KOPT-K1 (cell line): ENCODE results near the gene CSTPP1.
"Not testable (repeated sequence)": the region's sequence is repeated elsewhere in the genome, so short reads cannot be mapped to it uniquely, and the experiment has no call there.

Experiments used
- H3K27ac ChIP-seq: fragments of 200-600 bp; sonication (generic); 2 replicates; pipeline ENCODE4 v1.5.1; 2016; ENCODE audit warnings: antibody characterized with exemption, mild to moderate bottlenecking, low read depth, low read length; ENCODE audit not compliant: poor library complexity, severe bottlenecking
- H3K36me3 ChIP-seq: fragments of 200-600 bp; sonication (generic); 2 replicates; pipeline ENCODE4 v1.5.1; 2017; ENCODE audit warnings: antibody characterized with exemption, mild to moderate bottlenecking, low read length, moderate library complexity; ENCODE audit not compliant: insufficient read depth
- H3K9me3 ChIP-seq: fragments of 200-600 bp; sonication (generic); 2 replicates; pipeline ENCODE4 v1.5.1; 2017; ENCODE audit warnings: antibody characterized with exemption, low read length, mild to moderate bottlenecking; ENCODE audit not compliant: insufficient read depth, poor library complexity, severe bottlenecking

The CSTPP1 gene

DNA sequence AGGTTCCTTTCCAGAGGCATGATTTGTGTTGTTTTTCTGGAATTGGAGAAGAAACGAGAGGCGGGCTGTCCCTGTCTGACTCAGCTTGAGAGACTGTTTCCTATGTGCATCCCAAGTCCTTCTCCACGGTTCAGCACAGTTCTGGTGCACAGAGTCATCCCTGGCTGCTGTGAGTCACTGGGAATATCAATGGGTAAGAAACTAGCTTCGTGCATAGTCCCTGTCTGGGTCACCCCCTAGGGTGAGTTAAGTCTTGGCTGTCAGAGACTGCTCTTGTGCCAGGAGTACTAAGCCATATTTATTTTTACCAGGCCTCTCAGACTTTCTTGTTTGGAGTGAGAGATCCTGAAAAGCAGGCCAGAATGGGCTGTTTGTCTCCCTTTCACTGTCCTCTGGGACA is 15.8 kb upstream of the CSTPP1 start:
- Histone ChIP-seq H3K9me3 (no peaks in the 10 kb centered on the region), H3K36me3 (no peaks in the 10 kb centered on the region), H3K27ac (no peak overlapping the region)

DNA sequence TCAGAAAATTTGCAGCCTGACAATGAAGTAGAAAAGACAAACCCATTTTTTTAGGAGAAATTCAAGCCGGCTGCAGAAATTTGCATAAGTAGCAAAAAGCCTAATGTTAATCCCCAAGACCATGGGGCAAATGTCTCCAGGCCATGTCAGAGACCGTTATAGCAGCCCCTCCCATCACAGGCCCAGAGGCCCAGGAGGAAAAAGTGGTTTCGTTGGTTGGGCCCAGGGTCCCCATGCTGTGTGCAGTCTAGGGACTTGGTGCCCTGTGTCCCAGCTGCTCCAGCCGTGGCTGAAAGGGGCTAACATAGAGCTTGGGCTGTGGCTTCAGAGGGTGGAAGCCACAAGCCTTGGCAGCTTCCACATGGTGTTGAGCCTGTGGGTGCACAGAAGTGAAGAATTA is 8.6 kb upstream of the CSTPP1 start:
- H3K36me3 ChIP-seq, H3K27ac ChIP-seq: not testable (repeated sequence)
- peaks cover 12% of the 10 kb centered on the region for H3K9me3 ChIP-seq

DNA sequence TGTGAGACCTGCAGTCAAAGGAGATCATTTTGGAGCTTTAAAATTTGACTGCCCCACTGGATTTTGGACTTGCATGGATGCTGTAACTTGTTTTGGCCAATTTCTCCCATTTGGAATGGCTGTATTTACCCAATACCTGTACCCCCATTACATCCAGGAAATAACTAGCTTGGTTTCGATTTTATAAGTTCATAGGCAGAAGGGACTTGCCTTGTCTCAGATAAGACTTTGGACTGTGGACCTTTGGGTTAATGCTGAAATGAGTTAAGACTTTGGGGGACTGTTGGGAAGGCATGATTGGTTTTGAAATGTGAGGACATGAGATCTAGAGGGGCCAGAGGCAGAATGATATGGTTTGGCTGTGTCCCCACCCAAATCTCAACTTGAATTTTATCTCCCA is 7.9 kb upstream of the CSTPP1 start:
- not testable (repeated sequence) for H3K36me3 ChIP-seq, H3K27ac ChIP-seq
- H3K9me3 ChIP-seq, result peaks cover 12% of the 10 kb centered on the region

DNA sequence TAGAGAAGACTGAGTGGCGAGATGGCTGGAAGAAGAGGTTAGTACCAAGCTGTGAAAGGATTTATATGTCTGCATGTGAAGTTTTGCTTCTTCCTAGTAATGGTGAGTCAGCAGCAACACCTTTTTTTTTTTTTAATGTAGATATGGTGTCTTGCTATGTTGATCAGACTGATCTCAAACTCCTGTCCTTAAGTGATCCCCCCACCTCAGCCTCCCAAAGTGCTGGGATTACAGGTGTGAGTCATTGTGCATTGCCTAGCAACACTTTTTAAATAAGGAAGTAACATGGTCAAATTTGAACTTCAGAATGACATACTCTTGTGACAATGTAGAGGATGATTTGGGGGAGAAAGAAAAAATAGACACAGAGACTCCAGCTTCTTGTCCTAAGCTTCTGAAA is 6.5 kb upstream of the CSTPP1 start:
- H3K27ac ChIP-seq, result no peak overlapping the region
- peaks cover 12% of the 10 kb centered on the region for H3K9me3 ChIP-seq
- no peaks in the 10 kb centered on the region for H3K36me3 ChIP-seq

DNA sequence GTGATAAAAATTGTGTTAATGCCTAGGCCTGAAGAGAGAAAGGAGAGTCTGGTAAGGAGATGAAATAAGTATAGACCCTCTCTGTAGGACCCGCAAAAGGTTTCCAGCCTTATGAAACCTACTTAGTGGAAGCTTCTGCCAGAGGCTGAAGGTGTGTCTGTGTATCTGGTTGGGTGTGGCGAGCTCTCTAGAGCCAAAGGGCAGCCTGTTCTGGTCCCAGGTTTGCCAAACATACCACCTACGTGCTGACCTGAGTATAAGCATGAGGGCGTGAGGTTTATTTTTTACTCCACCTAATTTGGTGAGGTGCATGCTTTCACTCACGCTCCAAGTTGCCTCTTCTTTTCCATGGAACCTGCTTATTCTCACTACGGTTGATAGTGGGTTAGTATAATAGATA is 5.6 kb downstream of the CSTPP1 start:
- Histone ChIP-seq H3K36me3 (no peaks in the 10 kb centered on the region), H3K9me3 (no peaks in the 10 kb centered on the region), H3K27ac (no peak overlapping the region)

DNA sequence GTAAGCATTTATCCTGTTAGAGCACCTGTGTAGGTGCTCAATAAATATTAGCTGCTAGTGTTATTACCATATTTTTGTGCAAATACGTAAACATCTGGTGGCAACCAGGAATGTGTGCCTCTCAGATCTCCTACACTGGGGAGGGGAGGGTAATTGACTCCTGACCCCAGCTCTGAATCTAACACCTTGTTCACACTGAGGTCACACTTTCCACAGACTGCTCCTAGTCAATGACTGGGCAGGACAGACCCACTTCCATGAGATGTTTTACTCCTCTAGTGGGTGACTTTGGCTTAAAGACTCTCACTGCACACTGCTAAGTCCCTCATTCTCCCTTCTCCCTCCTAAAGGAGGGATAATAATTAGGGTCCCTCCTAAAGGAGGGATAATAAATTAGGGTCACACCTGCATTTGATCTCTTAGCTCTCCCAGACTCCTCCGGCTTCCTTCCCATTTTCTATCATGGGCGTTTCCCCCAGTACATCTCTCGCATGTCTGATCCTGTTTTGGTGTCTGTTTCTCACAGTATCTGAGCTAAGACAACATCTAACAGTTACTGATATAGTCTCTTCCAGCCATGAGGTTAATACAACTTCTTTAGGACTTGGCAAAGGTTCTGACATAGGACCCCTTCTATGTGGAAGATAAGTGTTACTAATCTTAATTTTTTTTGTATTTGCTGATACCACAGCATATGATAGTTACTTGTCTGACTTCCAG is 8.0 kb downstream of the CSTPP1 start:
- no peaks in the 10 kb centered on the region for H3K36me3 ChIP-seq
- H3K27ac ChIP-seq, result no peak overlapping the region
- no peaks in the 10 kb centered on the region for H3K9me3 ChIP-seq

DNA sequence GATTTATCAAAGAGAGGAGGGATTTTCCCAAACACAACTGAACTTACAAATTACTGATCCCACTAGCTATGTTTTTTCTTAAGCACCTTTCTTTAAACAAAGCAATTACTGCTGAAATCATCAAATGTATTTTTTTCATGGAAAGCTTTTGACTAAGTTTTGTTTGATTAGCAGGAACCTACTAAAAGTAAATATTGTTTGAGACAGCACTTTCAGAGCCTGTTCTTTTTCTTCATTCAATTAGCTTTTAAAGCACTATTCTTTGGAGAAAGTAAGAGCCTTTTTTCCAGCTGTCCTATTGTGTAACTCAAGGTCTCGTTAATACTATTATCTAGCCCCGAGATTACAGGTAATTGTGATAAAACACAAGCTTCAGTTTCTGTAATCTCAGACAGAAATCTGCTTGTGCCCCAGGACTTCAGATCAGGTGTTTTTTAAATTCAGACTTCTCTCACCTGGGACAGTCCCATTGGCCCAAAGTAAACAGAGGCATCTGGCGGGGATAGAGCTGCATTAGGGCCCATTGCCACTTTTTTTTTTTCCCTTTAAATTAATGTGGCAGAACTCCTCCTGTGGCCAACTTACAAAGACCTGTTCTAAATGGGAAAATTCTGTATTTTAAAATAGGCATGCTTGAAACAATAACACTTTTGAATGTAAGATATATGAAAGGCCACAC is 11.0 kb downstream of the CSTPP1 start:
- H3K27ac ChIP-seq, result no peak overlapping the region
- no peaks in the 10 kb centered on the region for H3K9me3 ChIP-seq
- H3K36me3 ChIP-seq, result no peaks in the 10 kb centered on the region

DNA sequence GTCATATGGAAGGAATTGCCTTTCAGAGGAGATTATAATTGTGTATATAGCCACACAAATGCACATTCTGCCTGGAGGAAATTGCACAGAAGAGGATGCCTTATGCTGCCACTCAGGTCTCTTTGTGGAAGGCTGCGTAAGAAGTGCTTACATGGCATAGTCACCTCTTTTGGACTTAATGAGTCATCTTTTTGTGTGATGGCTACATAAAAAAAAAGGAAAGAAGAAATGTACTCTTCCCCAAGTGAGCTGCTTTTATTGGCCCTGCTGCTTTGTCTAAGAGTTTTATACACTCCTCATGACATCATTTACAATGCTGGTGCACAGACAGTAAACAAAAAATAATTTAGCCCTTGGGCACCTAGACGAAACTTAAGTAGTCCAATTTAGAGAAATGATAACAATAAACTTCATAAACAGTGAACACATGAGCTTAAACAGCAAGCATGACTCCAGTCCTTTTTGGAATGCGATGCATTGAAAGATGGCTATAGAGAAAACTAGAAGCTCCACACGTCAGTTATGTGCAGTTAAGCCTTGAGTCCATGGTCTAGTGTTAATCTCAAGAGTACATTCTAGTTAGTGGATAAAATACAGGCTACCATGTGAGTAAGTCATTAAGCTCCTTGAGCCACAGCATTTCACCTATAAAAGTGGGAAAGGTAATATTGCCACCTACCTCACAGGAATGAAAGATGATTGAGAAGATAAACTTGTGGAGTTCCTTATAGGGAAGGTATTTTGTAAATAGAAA is 12.0 kb downstream of the CSTPP1 start:
- no peak overlapping the region for H3K27ac ChIP-seq

DNA sequence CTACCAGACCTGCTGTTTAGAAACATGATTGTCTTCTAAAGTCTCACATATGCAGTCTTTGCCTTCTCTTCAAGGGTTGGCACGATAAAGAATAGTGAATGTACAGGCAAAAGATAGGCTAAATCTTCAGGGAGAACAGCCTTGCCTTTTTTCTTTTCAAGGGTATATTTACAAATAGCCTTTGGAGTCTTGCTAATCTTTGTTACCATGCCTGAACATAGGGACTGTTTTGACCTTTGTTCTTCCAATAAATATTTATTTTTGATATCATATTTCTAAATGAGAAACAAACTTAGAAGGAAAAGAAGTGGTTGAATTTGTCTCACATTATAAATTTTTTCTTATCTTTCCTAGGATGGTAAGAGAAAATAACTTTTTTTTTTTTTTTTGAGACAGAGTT is 12.7 kb downstream of the CSTPP1 start:
- Histone ChIP-seq H3K36me3 (no peaks in the 10 kb centered on the region), H3K27ac (no peak overlapping the region), H3K9me3 (no peaks in the 10 kb centered on the region)

More for the DNA sequence above, 12.0 kb downstream of the CSTPP1 start:
- no peaks in the 10 kb centered on the region for H3K36me3 ChIP-seq
- no peaks in the 10 kb centered on the region for H3K9me3 ChIP-seq

DNA sequence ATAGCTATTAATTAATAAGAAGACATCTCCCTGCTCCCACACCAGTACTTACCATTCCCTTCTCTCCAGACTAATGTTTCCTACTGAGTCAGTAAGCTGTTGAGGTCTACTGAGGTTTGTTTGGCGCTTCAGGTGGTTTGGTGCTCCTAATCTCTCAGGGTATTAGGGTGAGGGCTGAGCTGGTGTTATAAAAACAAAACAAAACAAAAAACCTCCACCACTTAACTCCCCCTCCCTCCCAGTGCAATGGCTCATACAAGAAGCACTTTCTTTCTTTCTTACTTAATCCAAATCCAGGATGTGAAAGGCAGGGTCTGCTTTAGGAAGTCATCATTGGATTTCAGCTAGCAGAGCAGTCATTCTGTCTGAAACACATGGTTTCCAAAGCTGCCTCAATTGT is 15.3 kb downstream of the CSTPP1 start:
- Histone ChIP-seq H3K27ac (no peak overlapping the region), H3K9me3 (no peaks in the 10 kb centered on the region), H3K36me3 (peaks cover 6% of the 10 kb centered on the region; the same call in 1 of the 2 replicates)

DNA sequence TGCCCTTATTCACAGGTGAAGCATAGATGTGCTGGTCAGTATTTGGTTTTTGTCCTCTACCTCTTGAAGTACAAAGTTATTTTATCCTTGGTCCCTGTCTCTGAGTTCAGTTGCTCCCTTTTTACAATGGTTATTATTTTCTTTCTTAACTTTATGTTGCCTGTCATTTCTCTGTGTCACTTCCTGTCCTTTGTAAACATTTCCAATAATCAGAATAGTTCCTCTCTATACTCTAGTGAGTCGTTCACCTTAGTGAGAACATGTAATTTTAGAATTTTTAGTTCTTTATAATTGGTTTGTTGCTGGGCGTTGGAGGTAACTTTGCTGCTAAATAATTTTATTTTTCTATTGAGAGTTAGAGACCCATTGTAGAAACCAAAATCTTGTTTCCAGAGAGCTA is 16.0 kb downstream of the CSTPP1 start:
- no peaks in the 10 kb centered on the region for H3K9me3 ChIP-seq
- H3K36me3 ChIP-seq, result peaks cover 6% of the 10 kb centered on the region; the same call in 1 of the 2 replicates

DNA sequence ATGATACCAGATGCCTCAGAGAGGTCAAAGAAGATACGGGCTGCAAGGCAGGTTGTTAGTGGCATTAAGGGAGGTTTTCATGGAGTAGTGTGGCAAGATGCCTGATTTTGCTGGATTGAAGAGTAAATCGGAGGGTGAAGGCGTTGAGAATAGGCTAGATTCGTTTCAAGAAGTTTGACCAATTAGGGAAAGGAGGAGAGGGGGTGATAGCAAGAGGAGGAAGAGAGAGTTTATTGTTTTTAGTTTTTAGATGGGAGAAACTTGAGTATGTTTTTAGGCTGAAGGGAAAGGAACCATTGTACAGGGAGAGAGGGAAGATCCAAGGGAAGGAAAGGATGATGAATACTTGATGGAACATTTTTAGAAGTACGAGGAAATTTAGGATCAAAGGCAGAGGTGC is 16.5 kb downstream of the CSTPP1 start:
- H3K9me3 ChIP-seq, result no peaks in the 10 kb centered on the region
- no peak overlapping the region for H3K27ac ChIP-seq
- peaks cover 6% of the 10 kb centered on the region; the same call in 1 of the 2 replicates for H3K36me3 ChIP-seq

More for the DNA sequence above, 16.0 kb downstream of the CSTPP1 start:
- no peak overlapping the region for H3K27ac ChIP-seq

DNA sequence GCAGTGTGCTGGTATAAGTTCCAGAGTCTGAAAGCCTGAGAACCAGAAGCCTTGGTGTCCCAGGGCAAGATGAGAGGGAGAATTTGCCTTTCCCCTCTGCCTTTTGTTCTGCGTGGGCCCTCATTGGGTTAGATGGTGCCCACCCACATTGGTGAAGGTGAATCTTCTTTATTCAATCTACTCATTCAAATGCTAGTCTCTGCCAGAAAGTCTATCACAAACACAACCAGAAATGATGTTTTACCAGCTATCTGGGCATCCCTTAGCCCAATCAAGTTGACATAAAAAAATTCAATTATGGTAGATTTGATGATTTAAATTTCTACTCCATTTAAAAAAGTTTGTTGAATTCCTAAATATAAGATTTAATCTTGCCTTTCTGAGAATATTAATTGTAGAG is 22.2 kb downstream of the CSTPP1 start:
- H3K27ac ChIP-seq, result no peak overlapping the region
- peaks cover 27% of the 10 kb centered on the region for H3K9me3 ChIP-seq
- H3K36me3 ChIP-seq, result peaks cover 18% of the 10 kb centered on the region; the same call in 1 of the 2 replicates

DNA sequence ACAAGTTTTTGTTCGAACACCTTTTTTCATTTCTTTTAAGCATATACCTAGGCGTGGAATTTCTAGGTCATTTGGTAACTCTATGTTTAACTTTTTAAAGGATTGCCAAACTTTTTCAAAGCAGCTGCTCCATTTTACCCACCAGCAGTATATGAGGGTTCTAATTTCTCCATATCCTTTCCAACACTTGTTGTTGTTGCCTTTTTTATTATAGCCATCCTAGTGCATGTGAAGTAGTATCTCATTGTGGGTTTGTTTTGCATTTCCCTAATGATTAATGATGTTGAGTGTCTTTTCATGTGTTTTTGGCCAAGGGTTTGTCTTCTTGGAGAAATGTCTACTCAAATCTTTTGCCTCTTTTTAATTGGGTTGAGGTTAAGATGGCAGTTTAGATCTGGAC is 24.5 kb downstream of the CSTPP1 start:
- Histone ChIP-seq H3K36me3 (peaks cover 12% of the 10 kb centered on the region; the same call in 1 of the 2 replicates), H3K27ac (no peak overlapping the region), H3K9me3 (peaks cover 27% of the 10 kb centered on the region)

DNA sequence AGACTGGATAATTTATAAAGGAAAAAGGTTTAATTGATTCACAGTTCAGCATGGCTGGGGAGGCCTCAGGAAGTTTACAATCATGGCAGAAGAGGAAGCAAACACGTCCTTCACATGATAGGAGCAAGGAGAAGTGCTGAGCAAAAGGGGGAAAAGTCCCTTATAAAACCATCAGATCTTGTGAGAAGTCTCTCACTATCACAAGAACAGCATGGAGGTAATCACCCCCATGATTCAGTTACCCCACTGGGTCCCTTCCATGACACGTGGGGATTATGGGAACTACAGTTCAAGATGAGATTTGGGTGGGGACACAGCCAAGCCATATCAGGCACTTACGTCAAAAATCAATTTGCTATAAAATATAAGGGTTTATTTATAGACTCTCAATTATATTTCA is 25.3 kb downstream of the CSTPP1 start:
- H3K9me3 ChIP-seq, result peaks cover 27% of the 10 kb centered on the region
- H3K36me3 ChIP-seq, result peaks cover 12% of the 10 kb centered on the region; the same call in 1 of the 2 replicates
- H3K27ac ChIP-seq, result not testable (repeated sequence)
